BE2C (cell line): ENCODE results near the gene FLRT2.

Experiments used
- DNase-seq: peaks from one replicate; pipeline ENCODE4 v3.0.0-alpha.2; 2020
- H3K27me3 ChIP-seq: fragments of 250-450 bp; sonication (Bioruptor Pico); 2 replicates; pipeline ENCODE4 v1.5.1; 2020; ENCODE audit warnings: mild to moderate bottlenecking
- H3K36me3 ChIP-seq: fragments of 250-450 bp; sonication (Bioruptor Pico); 2 replicates; pipeline ENCODE4 v1.5.1; 2020; ENCODE audit warnings: mild to moderate bottlenecking
- H3K4me1 ChIP-seq: fragments of 250-450 bp; sonication (Bioruptor Pico); 2 replicates; pipeline ENCODE4 v1.5.1; 2020
- H3K4me3 ChIP-seq: 2 replicates; pipeline ENCODE4 v1.5.1; 2011; ENCODE audit warnings: low read depth, low read length
- H3K9me3 ChIP-seq: fragments of 250-450 bp; sonication (Bioruptor Pico); 2 replicates; pipeline ENCODE4 v1.5.1; 2020
- TF ChIP-seq, protein P1 (sequence below): IDR thresholded peaks from 2 replicates; pipeline ENCODE4 v1.5.1; 2012; ENCODE audit warnings: mild to moderate bottlenecking, low read depth, low read length

FLRT2 gene

DNA sequence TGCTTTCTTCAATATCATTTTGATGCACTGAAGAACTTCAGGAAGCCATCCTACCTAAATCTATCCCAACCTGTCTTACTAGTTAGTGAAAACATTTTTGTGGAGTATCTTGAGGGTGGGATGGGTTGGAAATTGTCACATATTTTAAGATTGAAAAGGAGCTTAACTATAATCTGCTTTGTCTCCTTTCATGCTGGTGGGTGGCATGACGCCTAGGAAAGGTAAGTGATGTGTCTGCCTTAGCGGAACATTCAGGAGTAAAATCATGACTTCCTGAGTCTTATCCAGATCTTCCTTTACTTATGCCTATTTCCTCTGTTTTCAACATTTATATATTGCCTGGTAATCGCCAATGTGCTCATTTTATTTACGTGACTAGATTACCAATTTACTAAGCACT is 74.1 kb downstream of the FLRT2 start:
- no peak for DNase-seq
- TF ChIP-seq, protein P1, sequence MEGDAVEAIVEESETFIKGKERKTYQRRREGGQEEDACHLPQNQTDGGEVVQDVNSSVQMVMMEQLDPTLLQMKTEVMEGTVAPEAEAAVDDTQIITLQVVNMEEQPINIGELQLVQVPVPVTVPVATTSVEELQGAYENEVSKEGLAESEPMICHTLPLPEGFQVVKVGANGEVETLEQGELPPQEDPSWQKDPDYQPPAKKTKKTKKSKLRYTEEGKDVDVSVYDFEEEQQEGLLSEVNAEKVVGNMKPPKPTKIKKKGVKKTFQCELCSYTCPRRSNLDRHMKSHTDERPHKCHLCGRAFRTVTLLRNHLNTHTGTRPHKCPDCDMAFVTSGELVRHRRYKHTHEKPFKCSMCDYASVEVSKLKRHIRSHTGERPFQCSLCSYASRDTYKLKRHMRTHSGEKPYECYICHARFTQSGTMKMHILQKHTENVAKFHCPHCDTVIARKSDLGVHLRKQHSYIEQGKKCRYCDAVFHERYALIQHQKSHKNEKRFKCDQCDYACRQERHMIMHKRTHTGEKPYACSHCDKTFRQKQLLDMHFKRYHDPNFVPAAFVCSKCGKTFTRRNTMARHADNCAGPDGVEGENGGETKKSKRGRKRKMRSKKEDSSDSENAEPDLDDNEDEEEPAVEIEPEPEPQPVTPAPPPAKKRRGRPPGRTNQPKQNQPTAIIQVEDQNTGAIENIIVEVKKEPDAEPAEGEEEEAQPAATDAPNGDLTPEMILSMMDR: no peak
- peaks cover 10% of the 10 kb centered on the region for H3K4me1 ChIP-seq
- no peak overlapping the region for H3K4me3 ChIP-seq
- H3K27me3 ChIP-seq: no peaks in the 10 kb centered on the region
- H3K9me3 ChIP-seq: no peaks in the 10 kb centered on the region
- no peaks in the 10 kb centered on the region for H3K36me3 ChIP-seq

DNA sequence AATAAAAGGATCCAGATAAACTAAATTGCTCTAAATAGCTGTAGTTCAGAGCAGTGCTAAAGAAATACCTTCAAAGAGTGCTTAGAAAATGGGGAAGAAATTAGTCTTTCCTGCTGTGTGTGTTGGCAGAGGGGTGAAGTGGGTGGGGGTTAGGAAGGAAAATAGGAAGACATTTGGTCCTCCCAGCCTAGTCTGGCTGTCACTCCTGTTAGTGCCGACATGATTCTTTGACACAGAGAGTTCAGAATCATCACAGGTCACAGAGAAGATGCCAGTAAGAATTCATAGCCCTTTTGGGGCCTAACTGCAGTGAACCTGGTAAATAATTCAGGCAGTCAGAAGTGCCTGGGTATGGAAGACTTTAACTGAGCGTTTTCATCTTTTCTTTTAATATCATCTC is 74.8 kb downstream of the FLRT2 start:
- Histone ChIP-seq H3K36me3 (no peaks in the 10 kb centered on the region), H3K4me1 (peaks cover 10% of the 10 kb centered on the region), H3K27me3 (no peaks in the 10 kb centered on the region), H3K4me3 (no peak overlapping the region), H3K9me3 (no peaks in the 10 kb centered on the region)
- TF ChIP-seq, protein P1: no peak
- no peak for DNase-seq

GRCh38 chr14:85607651-85608081 is 77.7 kb downstream of the FLRT2 start:
- DNase-seq: no peak
- no peak overlapping the region for H3K4me3 ChIP-seq

DNA sequence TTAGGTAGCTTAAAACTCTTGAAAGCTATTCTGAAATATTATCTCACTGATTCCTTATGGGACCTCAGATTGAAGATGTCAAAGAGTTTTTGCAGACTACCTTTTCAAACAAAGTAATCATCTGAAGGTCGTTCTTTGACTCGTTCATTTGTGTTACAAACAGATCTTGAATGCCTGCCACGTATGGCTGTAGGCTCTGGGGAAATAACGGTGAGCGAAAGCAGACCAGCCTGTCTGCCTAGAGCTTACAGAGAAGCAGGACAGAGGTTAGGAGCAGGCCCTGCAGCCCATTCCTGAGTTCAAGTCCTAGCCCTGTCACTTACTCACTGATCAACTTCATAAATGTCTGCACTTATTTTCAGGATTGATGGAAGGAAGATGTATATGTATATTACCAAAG is 83.6 kb downstream of the FLRT2 start:
- Histone ChIP-seq H3K36me3 (no peaks in the 10 kb centered on the region), H3K27me3 (no peaks in the 10 kb centered on the region), H3K9me3 (no peaks in the 10 kb centered on the region), H3K4me1 (no peaks in the 10 kb centered on the region), H3K4me3 (no peak overlapping the region)
- TF ChIP-seq, protein P1: no peak
- no peak for DNase-seq

More at GRCh38 chr14:85607651-85608081, 77.7 kb downstream of the FLRT2 start:
- no peaks in the 10 kb centered on the region; the same call in 1 of the 2 replicates for H3K4me1 ChIP-seq
- H3K27me3 ChIP-seq: no peaks in the 10 kb centered on the region
- no peaks in the 10 kb centered on the region for H3K36me3 ChIP-seq
- TF ChIP-seq, protein P1: no peak
- no peaks in the 10 kb centered on the region for H3K9me3 ChIP-seq

GRCh38 chr14:85616386-85616885 is 86.5 kb downstream of the FLRT2 start:
- no peaks in the 10 kb centered on the region for H3K27me3 ChIP-seq
- H3K4me1 ChIP-seq: no peaks in the 10 kb centered on the region
- H3K9me3 ChIP-seq: no peaks in the 10 kb centered on the region
- DNase-seq: no peak
- H3K4me3 ChIP-seq: no peak overlapping the region
- TF ChIP-seq, protein P1: no peak
- H3K36me3 ChIP-seq: no peaks in the 10 kb centered on the region

DNA sequence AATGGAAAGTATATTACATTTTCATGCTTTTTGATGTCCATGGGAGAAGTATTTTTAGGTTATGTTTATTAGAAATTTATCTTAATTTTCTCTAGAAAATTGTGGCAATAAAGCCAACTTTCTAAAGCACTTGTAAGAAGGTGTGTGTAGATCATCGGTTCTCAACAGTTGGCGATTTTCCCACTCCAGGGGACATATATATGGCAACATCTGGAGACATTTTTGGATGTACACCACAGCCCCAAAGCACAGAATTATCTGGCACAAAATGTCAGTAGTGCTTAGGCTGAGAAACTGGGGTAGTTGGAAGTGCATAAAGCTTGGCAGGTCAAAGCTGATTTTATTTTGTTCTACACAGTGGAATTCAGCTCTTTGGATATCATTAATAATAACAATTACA is 86.9 kb downstream of the FLRT2 start:
- H3K36me3 ChIP-seq: no peaks in the 10 kb centered on the region
- DNase-seq: no peak
- no peaks in the 10 kb centered on the region for H3K27me3 ChIP-seq
- H3K4me3 ChIP-seq: no peak overlapping the region
- H3K9me3 ChIP-seq: no peaks in the 10 kb centered on the region
- H3K4me1 ChIP-seq: no peaks in the 10 kb centered on the region
- TF ChIP-seq, protein P1: no peak
